SK-N-SH (cell line): Measurements from ENCODE around the gene PLCXD1. TPM values are rescaled to one million over a fixed set of nuclear protein-coding genes. Genes with fewer than 3 reads are reported as not detected.
A peak's percentile ranks its signal among the peaks of the same experiment; 100 is the strongest.

Experiments used
- CTCF ChIA-PET: fragments of 300-600, 350-600 bp; formaldehyde crosslinking; extraction: SDS; loops from one replicate; lab custom pipeline; 2021; lab: Yijun Ruan, JAX
- POLR2A ChIA-PET: fragments of 350-600 bp; sonication (Branson Sonifier 250); formaldehyde crosslinking; extraction: SDS; loops from one replicate; lab custom pipeline; 2020; ENCODE audit warnings: antibody characterized with exemption, inconsistent platforms; lab: Yijun Ruan, JAX
- DNase-seq: peaks from one replicate; pipeline ENCODE4 v3.0.0; 2012
- H2AFZ ChIP-seq: fragments of 200-600 bp; sonication (generic); 2 replicates; pipeline ENCODE4 v1.8.1; 2016; ENCODE audit warnings: antibody characterized with exemption, mild to moderate bottlenecking, low read depth
- H3F3A ChIP-seq: fragments of 200-600 bp; sonication (generic); replicated peaks from 2 replicates; pipeline ENCODE3; 2016; ENCODE audit warnings: antibody characterized with exemption, mild to moderate bottlenecking; ENCODE audit not compliant: insufficient read depth
- H3K27ac ChIP-seq, 2 experiments: fragments of 200-500 bp in 1 of 2; fragments of 200-600 bp in 1 of 2; sonication (Bioruptor generic) in 1 of 2; sonication (generic), shearing (Covaris generic) in 1 of 2; 2 replicates each; pipeline versions ENCODE4 v1.5.1 to v1.6.1; 2014 to 2016; ENCODE audit warnings: low read depth in 2 of 2, inconsistent platforms in 1 of 2, low read length in 1 of 2, mild to moderate bottlenecking in 1 of 2, mixed read lengths in 1 of 2
- H3K27me3 ChIP-seq: fragments of 200-600 bp; sonication (generic), shearing (Covaris generic); 2 replicates; pipeline ENCODE4 v1.6.1; 2016; ENCODE audit warnings: mixed run types; ENCODE audit not compliant: insufficient read depth
- H3K36me3 ChIP-seq, 2 experiments: fragments of 200-500 bp in 1 of 2; fragments of 200-600 bp in 1 of 2; sonication (Bioruptor generic) in 1 of 2; sonication (generic) in 1 of 2; replicated peaks in 1 of 2; 2 replicates each; pipeline versions ENCODE3 to v1.5.1; 2014 to 2016; ENCODE audit warnings: low read length in 1 of 2, mild to moderate bottlenecking in 1 of 2; ENCODE audit not compliant: insufficient read depth in 2 of 2, control insufficient read depth in 1 of 2
- H3K4me1 ChIP-seq, 2 experiments: fragments of 200-500 bp in 1 of 2; fragments of 200-600 bp in 1 of 2; sonication (Bioruptor generic) in 1 of 2; sonication (generic), shearing (Covaris generic) in 1 of 2; 2 replicates each; pipeline versions ENCODE4 v1.5.1 to v1.6.1; 2014 to 2016; ENCODE audit warnings: low read depth in 1 of 2, low read length in 1 of 2, mixed run types in 1 of 2; ENCODE audit not compliant: insufficient read depth in 2 of 2, control insufficient read depth in 1 of 2
- H3K4me2 ChIP-seq: fragments of 200-600 bp; sonication (generic), shearing (Covaris generic); 2 replicates; pipeline ENCODE4 v1.6.1; 2017; ENCODE audit warnings: mixed run types
- H3K4me3 ChIP-seq, 2 experiments: fragments of 200-500 bp in 1 of 2; fragments of 200-600 bp in 1 of 2; sonication (Bioruptor generic) in 1 of 2; sonication (generic), shearing (Covaris generic) in 1 of 2; 2 replicates each; pipeline versions ENCODE4 v1.5.1 to v1.8.1; 2014 to 2016; ENCODE audit warnings: low read depth in 2 of 2, inconsistent platforms in 1 of 2, low read length in 1 of 2, mild to moderate bottlenecking in 1 of 2, mixed read lengths in 1 of 2, moderate library complexity in 1 of 2
- H3K79me2 ChIP-seq: fragments of 200-600 bp; sonication (generic); 2 replicates; pipeline ENCODE4 v1.8.1; 2017; ENCODE audit warnings: mild to moderate bottlenecking; ENCODE audit not compliant: insufficient read depth
- H3K9ac ChIP-seq: fragments of 200-600 bp; sonication (generic); 2 replicates; pipeline ENCODE4 v1.6.1; 2017; ENCODE audit warnings: mixed run types
- H3K9me2 ChIP-seq: fragments of 200-600 bp; sonication (generic); 2 replicates; pipeline ENCODE4 v1.6.1; 2017; ENCODE audit warnings: mixed run types
- H3K9me3 ChIP-seq: fragments of 200-600 bp; sonication (generic); 2 replicates; pipeline ENCODE4 v1.6.1; 2017; ENCODE audit warnings: mixed run types, mild to moderate bottlenecking, moderate library complexity
- H4K20me1 ChIP-seq: fragments of 200-600 bp; sonication (generic); 2 replicates; pipeline ENCODE4 v1.6.1; 2017; ENCODE audit warnings: mild to moderate bottlenecking, mixed run types; ENCODE audit not compliant: insufficient read depth
- CHD2 ChIP-seq: fragments of 150-350 bp; IDR thresholded peaks from 2 replicates; pipeline ENCODE4 v1.6.1; 2018; ENCODE audit warnings: low read length; ENCODE audit not compliant: partially characterized antibody
- ELF1 ChIP-seq: IDR thresholded peaks from 2 replicates; pipeline ENCODE4 v1.4.0; 2012
- EZH2phosphoT487 ChIP-seq: fragments of 200-600 bp; sonication (generic); IDR thresholded peaks from 2 replicates; pipeline ENCODE4 v1.6.1; 2017; ENCODE audit warnings: low read depth, mixed run types, mild to moderate bottlenecking, antibody characterized with exemption, moderate library complexity, borderline replicate concordance
- FOXJ3 ChIP-seq: sonication (generic); formaldehyde crosslinking; IDR thresholded peaks from 2 replicates; pipeline ENCODE4 v1.5.1; 2020; ENCODE audit warnings: mild to moderate bottlenecking, missing genetic modification reagents
- FOXM1 ChIP-seq: IDR thresholded peaks from 2 replicates; pipeline ENCODE4 v1.4.0; 2012; ENCODE audit warnings: low read depth, mild to moderate bottlenecking
- IRF3 ChIP-seq: fragments of 150-350 bp; IDR thresholded peaks from 2 replicates; pipeline ENCODE4 v1.6.1; 2016; ENCODE audit warnings: mild to moderate bottlenecking, low read depth, low read length
- MAX ChIP-seq: IDR thresholded peaks from 2 replicates; pipeline ENCODE4 v1.4.0; 2012; ENCODE audit warnings: low read depth
- POLR2AphosphoS5 ChIP-seq: IDR thresholded peaks from 2 replicates; pipeline ENCODE4 v1.6.1; 2012; ENCODE audit warnings: low read depth, low read length
- RAD21 ChIP-seq: IDR thresholded peaks from 2 replicates; pipeline ENCODE4 v1.6.1; 2012; ENCODE audit warnings: mild to moderate bottlenecking, low read length
- RCOR1 ChIP-seq: fragments of 150-350 bp; IDR thresholded peaks from 2 replicates; pipeline ENCODE4 v1.6.1; 2017; ENCODE audit warnings: antibody characterized with exemption, low read length
- REST ChIP-seq: IDR thresholded peaks from 2 replicates; pipeline ENCODE4 v1.6.1; 2012; ENCODE audit warnings: mild to moderate bottlenecking, low read depth, low read length, moderate library complexity
- RXRA ChIP-seq: IDR thresholded peaks from 2 replicates; pipeline ENCODE4 v1.4.0; 2012; ENCODE audit warnings: low read depth, mild to moderate bottlenecking, borderline replicate concordance
- TCF12 ChIP-seq: IDR thresholded peaks from 2 replicates; pipeline ENCODE4 v1.4.0; 2012
- WGBS: methylation state at CpG from one replicate; pipeline ENCODE4 v1.1.6; 2017; ENCODE audit warnings: low lambda C conversion rate; 5-methylcytosine and 5-hydroxymethylcytosine counted together
- polyA plus RNA-seq, 3 experiments: library from polyadenylated mRNA; depleted of rRNA; stranded (reverse); fragments of >200 nt; gene quantifications; 2 replicates each; pipeline ENCODE4 v1.2.3, GENCODE V29; 2012

Gene PLCXD1
- polyA plus RNA-seq, 1 of the 3 experiments (the other 2 are of a cell fraction): 14.8 TPM

- 93% methylated on average over 34 of the region's 50 CpGs for WGBS
- peaks cover 16% of the 10 kb centered on the region; the same call in 1 of the 2 replicates for H3K79me2 ChIP-seq
- H3K4me1 ChIP-seq: peaks cover 5 to 13% of the 10 kb centered on the region in 2 experiments; a peak in 2 of 4 replicates
- DNase-seq: no peak
- H3K4me2 ChIP-seq: peak overlapping the region; percentile 55; the same call in 1 of the 2 replicates
- no peaks in the 10 kb centered on the region for H3F3A ChIP-seq
- ChIA-PET CTCF (no interaction called here), POLR2A (no interaction called here)
- H3K27ac ChIP-seq: no peak overlapping the region; a peak in 1 of 4 replicates
- no peak overlapping the region for H3K9ac ChIP-seq
- H3K27me3 ChIP-seq: no peaks in the 10 kb centered on the region
- H2AFZ ChIP-seq: no peak overlapping the region
- peaks cover 0 to 28% of the 10 kb centered on the region in 2 experiments for H3K36me3 ChIP-seq
- no peaks in the 10 kb centered on the region for H3K9me3 ChIP-seq
- H4K20me1 ChIP-seq: 0 out of 2 replicates have a peak, but pooled peaks cover 8% of the 10 kb centered on the region
- H3K9me2 ChIP-seq: no peaks in the 10 kb centered on the region
- TF ChIP-seq REST: no peak
- no peak for TF ChIP-seq IRF3
- no peak for TF ChIP-seq TCF12
- peak overlapping the region in 1 of 2 experiments; percentile 38; a peak in 2 of 4 replicates for H3K4me3 ChIP-seq
These were observed 35.5 kb downstream of the PLCXD1 start for GRCh38 chrX:316351-317325.

GRCh38 chrX:317424-318067 lies 36.4 kb downstream of the PLCXD1 start:
- WGBS: 18% methylated on average over 26 of the region's 28 CpGs
- Histone ChIP-seq H2AFZ (no peak overlapping the region), H3K9me2 (no peaks in the 10 kb centered on the region), H4K20me1 (0 out of 2 replicates have a peak, but pooled peaks cover 8% of the 10 kb centered on the region), H3K79me2 (peaks cover 16% of the 10 kb centered on the region; the same call in 1 of the 2 replicates), H3K4me3 (peak overlapping the region; percentile 64 to 90), H3K9me3 (no peaks in the 10 kb centered on the region), H3F3A (no peaks in the 10 kb centered on the region), H3K4me1 (peaks cover 5 to 13% of the 10 kb centered on the region in 2 experiments; a peak in 2 of 4 replicates), H3K9ac (0 out of 2 replicates have a peak overlapping the region, but pooled peaks have one; percentile 84), H3K27ac (peak overlapping the region; percentile 39 to 82; a peak in 3 of 4 replicates), H3K4me2 (peak overlapping the region; percentile 62; the same call in 1 of the 2 replicates), H3K27me3 (no peaks in the 10 kb centered on the region), H3K36me3 (peaks cover 0 to 21% of the 10 kb centered on the region in 2 experiments)
- ChIA-PET CTCF (no interaction called here), POLR2A (no interaction called here)
- no peak for TF ChIP-seq CHD2
- TF ChIP-seq MAX: no peak
- TF ChIP-seq EZH2phosphoT487: no peak
- no peak for TF ChIP-seq FOXJ3 (CRISPR knock-in tag)
- TF ChIP-seq POLR2AphosphoS5: no peak
- no peak for TF ChIP-seq FOXM1
- TF ChIP-seq RXRA: no peak
- TF ChIP-seq RAD21: no peak
- TF ChIP-seq ELF1: no peak
- no peak for TF ChIP-seq RCOR1
- peak; percentile 96 for DNase-seq
